Measurements from ENCODE around the gene PPM1M.

DNA sequence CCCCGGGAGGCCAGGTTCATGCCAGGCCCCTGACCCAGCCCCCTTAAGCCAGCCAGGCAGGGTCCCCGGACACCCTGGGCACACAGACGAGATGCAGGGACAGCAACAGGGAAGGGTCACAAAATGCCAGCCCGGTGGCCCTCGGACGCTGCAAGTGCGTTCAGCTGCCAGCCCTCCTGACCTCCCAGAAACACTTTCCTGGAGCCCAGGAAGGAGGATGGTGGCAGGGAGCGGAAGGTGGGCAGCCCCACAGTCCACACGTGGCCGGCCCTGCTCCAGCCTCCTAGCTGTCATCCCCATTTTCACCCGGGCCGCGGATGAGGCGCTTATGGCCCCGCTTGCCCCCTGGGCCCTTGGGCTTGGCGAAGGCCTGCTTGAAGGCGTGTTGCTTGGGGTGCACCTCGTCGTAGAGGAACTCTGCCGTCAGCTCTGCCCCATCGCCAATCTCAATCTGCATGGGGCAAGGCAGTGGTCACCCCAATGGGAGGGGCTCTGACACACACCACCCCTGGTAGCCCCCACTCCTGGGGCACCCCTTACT is 16.7 kb upstream of the PPM1M start:
- TF ChIP-seq, protein P1, sequence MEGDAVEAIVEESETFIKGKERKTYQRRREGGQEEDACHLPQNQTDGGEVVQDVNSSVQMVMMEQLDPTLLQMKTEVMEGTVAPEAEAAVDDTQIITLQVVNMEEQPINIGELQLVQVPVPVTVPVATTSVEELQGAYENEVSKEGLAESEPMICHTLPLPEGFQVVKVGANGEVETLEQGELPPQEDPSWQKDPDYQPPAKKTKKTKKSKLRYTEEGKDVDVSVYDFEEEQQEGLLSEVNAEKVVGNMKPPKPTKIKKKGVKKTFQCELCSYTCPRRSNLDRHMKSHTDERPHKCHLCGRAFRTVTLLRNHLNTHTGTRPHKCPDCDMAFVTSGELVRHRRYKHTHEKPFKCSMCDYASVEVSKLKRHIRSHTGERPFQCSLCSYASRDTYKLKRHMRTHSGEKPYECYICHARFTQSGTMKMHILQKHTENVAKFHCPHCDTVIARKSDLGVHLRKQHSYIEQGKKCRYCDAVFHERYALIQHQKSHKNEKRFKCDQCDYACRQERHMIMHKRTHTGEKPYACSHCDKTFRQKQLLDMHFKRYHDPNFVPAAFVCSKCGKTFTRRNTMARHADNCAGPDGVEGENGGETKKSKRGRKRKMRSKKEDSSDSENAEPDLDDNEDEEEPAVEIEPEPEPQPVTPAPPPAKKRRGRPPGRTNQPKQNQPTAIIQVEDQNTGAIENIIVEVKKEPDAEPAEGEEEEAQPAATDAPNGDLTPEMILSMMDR (IDR thresholded peaks at IDR 0.05; ENCODE audit: low read depth, low read length) = no peak
- TF ChIP-seq POLR2A (IDR thresholded peaks at IDR 0.05; ENCODE audit: extremely low read depth, insufficient read length) = no peak
- no peak for TF ChIP-seq MYC (IDR thresholded peaks at IDR 0.05; ENCODE audit: low read depth, low read length)
- TF ChIP-seq, protein P2, sequence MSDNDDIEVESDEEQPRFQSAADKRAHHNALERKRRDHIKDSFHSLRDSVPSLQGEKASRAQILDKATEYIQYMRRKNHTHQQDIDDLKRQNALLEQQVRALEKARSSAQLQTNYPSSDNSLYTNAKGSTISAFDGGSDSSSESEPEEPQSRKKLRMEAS (IDR thresholded peaks at IDR 0.05; ENCODE audit: low read depth, low read length) = no peak

Data from NB4 (cell line).